SK-N-SH treated with all-trans-retinoic acid at 6 μM for 48 hours (cell line): ENCODE data around the gene IGF1R.

Source experiments
- ATAC-seq: fragments of 200-7000 bp; cut with Tn5 transposase; 3 replicates; pipeline ENCODE4 v1.9.1; 2020; ENCODE audit warnings: mild to moderate bottlenecking, moderate library complexity
- ARNTL ChIP-seq: fragments of 450-650 bp; formaldehyde crosslinking; IDR thresholded peaks from 2 replicates; pipeline ENCODE4 v1.5.0; 2020; ENCODE audit warnings: low read depth, mild to moderate bottlenecking, moderate library complexity, borderline replicate concordance
- BACH2 ChIP-seq: fragments of 250-450 bp; sonication (Bioruptor Pico); IDR thresholded peaks from 2 replicates; pipeline ENCODE4 v1.9.0; 2021; ENCODE audit warnings: mild to moderate bottlenecking, borderline replicate concordance
- CSDC2 ChIP-seq: fragments of 250-450 bp; sonication (Bioruptor Pico); IDR thresholded peaks from 2 replicates; pipeline ENCODE4 v1.5.0; 2020; ENCODE audit warnings: mild to moderate bottlenecking, moderate library complexity
- CSRNP3 ChIP-seq: fragments of 250-450 bp; sonication (Bioruptor Pico); IDR thresholded peaks from 2 replicates; pipeline ENCODE4 v1.5.1; 2021; ENCODE audit warnings: mild to moderate bottlenecking, moderate library complexity
- ESRRG ChIP-seq: fragments of 250-450 bp; sonication (Bioruptor Pico); IDR thresholded peaks from 2 replicates; pipeline ENCODE4 v1.6.1; 2021; ENCODE audit warnings: mild to moderate bottlenecking
- GLIS3 ChIP-seq: fragments of 250-450 bp; sonication (Bioruptor Pico); IDR thresholded peaks from 2 replicates; pipeline ENCODE4 v1.5.0; 2020; ENCODE audit warnings: mild to moderate bottlenecking, moderate library complexity
- ISL1 ChIP-seq: fragments of 250-450 bp; sonication (Bioruptor Pico); IDR thresholded peaks from 2 replicates; pipeline ENCODE4 v2.1.2; 2022; ENCODE audit warnings: mild to moderate bottlenecking, moderate library complexity
- PPARA ChIP-seq: fragments of 250-450 bp; sonication (Bioruptor Pico); IDR thresholded peaks from 2 replicates; pipeline ENCODE4 v1.5.0; 2020; ENCODE audit warnings: mild to moderate bottlenecking, borderline replicate concordance
- RARB ChIP-seq: fragments of 250-450 bp; sonication (Bioruptor Pico); IDR thresholded peaks from 2 replicates; pipeline ENCODE4 v1.8.0; 2021; ENCODE audit warnings: mild to moderate bottlenecking, moderate library complexity
- SNAI2 ChIP-seq: fragments of 250-450 bp; sonication (Bioruptor Pico); IDR thresholded peaks from 2 replicates; pipeline ENCODE4 v1.5.0; 2020; ENCODE audit warnings: mild to moderate bottlenecking, moderate library complexity
- TCF4 ChIP-seq: fragments of 250-450 bp; sonication (Bioruptor Pico); IDR thresholded peaks from 2 replicates; pipeline ENCODE4 v1.8.0; 2021; ENCODE audit warnings: mild to moderate bottlenecking, moderate library complexity, borderline replicate concordance
- TOX ChIP-seq: fragments of 250-450 bp; sonication (Bioruptor Pico); IDR thresholded peaks from 2 replicates; pipeline ENCODE4 v1.8.0; 2021; ENCODE audit warnings: mild to moderate bottlenecking, moderate library complexity, borderline replicate concordance
- ZC3H10 ChIP-seq: fragments of 250-450 bp; sonication (Bioruptor Pico); IDR thresholded peaks from 2 replicates; pipeline ENCODE4 v1.5.1; 2021; ENCODE audit warnings: mild to moderate bottlenecking, moderate library complexity
- ZFP3 ChIP-seq: fragments of 250-450 bp; sonication (Bioruptor Pico); IDR thresholded peaks from 2 replicates; pipeline ENCODE4 v1.5.0; 2020; ENCODE audit warnings: mild to moderate bottlenecking, moderate library complexity
- ZFP30 ChIP-seq: fragments of 450-650 bp; formaldehyde crosslinking; IDR thresholded peaks from 2 replicates; pipeline ENCODE4 v1.5.0; 2022; ENCODE audit warnings: mild to moderate bottlenecking, moderate library complexity
- ZNF565 ChIP-seq: fragments of 450-650 bp; formaldehyde crosslinking; conservative IDR thresholded peaks from 2 replicates; pipeline ENCODE4 v1.5.0; 2020; ENCODE audit warnings: low read depth, mild to moderate bottlenecking, moderate library complexity
- ZNF70 ChIP-seq: fragments of 450-650 bp; formaldehyde crosslinking; IDR thresholded peaks from 2 replicates; pipeline ENCODE4 v1.5.0; 2020; ENCODE audit warnings: mild to moderate bottlenecking, moderate library complexity
- ZNF8 ChIP-seq: fragments of 450-650 bp; formaldehyde crosslinking; IDR thresholded peaks from 2 replicates; pipeline ENCODE4 v1.5.0; 2020; ENCODE audit warnings: mild to moderate bottlenecking, moderate library complexity
- TF ChIP-seq, protein P1 (sequence below): fragments of 250-450 bp; sonication (Bioruptor Pico); IDR thresholded peaks from 2 replicates; pipeline ENCODE4 v1.8.0; 2021; ENCODE audit warnings: low read depth, mild to moderate bottlenecking, moderate library complexity, borderline replicate concordance
- TF ChIP-seq, protein P2 (sequence below): fragments of 250-450 bp; sonication (Bioruptor Pico); IDR thresholded peaks from 2 replicates; pipeline ENCODE4 v1.8.0; 2020; ENCODE audit warnings: mild to moderate bottlenecking, moderate library complexity, borderline replicate concordance
- TF ChIP-seq, protein P3 (sequence below): fragments of 250-450 bp; sonication (Bioruptor Pico); IDR thresholded peaks from 2 replicates; pipeline ENCODE4 v1.5.1; 2020; ENCODE audit warnings: low read depth, mild to moderate bottlenecking, moderate library complexity
- TF ChIP-seq, protein P4 (sequence below): fragments of 250-450 bp; sonication (Bioruptor Pico); IDR thresholded peaks from 2 replicates; pipeline ENCODE4 v1.5.0; 2020; ENCODE audit warnings: mild to moderate bottlenecking, moderate library complexity

Gene IGF1R

GRCh38 chr15:98970799-98971198 lies 322.5 kb downstream of the IGF1R start:
- TF ChIP-seq ZFP30 (CRISPR knock-in tag) (no peak), TCF4 (no peak), GLIS3 (no peak), TOX (CRISPR knock-in tag) (no peak), ESRRG (CRISPR knock-in tag) (no peak), ARNTL (CRISPR knock-in tag) (no peak), CSDC2 (no peak), ZNF8 (CRISPR knock-in tag) (no peak), SNAI2 (no peak), ISL1 (CRISPR knock-in tag) (no peak), ZFP3 (CRISPR knock-in tag) (no peak), BACH2 (CRISPR knock-in tag) (no peak), ZC3H10 (CRISPR knock-in tag) (no peak), ZNF565 (CRISPR knock-in tag) (no peak), ZNF70 (CRISPR knock-in tag) (no peak), PPARA (no peak), RARB (no peak)
- TF ChIP-seq, protein P1, sequence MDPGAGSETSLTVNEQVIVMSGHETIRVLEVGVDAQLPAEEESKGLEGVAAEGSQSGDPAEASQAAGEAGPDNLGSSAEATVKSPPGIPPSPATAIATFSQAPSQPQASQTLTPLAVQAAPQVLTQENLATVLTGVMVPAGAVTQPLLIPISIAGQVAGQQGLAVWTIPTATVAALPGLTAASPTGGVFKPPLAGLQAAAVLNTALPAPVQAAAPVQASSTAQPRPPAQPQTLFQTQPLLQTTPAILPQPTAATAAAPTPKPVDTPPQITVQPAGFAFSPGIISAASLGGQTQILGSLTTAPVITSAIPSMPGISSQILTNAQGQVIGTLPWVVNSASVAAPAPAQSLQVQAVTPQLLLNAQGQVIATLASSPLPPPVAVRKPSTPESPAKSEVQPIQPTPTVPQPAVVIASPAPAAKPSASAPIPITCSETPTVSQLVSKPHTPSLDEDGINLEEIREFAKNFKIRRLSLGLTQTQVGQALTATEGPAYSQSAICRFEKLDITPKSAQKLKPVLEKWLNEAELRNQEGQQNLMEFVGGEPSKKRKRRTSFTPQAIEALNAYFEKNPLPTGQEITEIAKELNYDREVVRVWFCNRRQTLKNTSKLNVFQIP (CRISPR knock-in tag) = no peak
- TF ChIP-seq, protein P2, sequence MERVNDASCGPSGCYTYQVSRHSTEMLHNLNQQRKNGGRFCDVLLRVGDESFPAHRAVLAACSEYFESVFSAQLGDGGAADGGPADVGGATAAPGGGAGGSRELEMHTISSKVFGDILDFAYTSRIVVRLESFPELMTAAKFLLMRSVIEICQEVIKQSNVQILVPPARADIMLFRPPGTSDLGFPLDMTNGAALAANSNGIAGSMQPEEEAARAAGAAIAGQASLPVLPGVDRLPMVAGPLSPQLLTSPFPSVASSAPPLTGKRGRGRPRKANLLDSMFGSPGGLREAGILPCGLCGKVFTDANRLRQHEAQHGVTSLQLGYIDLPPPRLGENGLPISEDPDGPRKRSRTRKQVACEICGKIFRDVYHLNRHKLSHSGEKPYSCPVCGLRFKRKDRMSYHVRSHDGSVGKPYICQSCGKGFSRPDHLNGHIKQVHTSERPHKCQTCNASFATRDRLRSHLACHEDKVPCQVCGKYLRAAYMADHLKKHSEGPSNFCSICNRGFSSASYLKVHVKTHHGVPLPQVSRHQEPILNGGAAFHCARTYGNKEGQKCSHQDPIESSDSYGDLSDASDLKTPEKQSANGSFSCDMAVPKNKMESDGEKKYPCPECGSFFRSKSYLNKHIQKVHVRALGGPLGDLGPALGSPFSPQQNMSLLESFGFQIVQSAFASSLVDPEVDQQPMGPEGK (CRISPR knock-in tag) = no peak
- TF ChIP-seq, protein P3, sequence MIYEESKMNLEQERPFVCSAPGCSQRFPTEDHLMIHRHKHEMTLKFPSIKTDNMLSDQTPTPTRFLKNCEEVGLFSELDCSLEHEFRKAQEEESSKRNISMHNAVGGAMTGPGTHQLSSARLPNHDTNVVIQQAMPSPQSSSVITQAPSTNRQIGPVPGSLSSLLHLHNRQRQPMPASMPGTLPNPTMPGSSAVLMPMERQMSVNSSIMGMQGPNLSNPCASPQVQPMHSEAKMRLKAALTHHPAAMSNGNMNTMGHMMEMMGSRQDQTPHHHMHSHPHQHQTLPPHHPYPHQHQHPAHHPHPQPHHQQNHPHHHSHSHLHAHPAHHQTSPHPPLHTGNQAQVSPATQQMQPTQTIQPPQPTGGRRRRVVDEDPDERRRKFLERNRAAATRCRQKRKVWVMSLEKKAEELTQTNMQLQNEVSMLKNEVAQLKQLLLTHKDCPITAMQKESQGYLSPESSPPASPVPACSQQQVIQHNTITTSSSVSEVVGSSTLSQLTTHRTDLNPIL (CRISPR knock-in tag) = no peak
- no peak for ATAC-seq

DNA sequence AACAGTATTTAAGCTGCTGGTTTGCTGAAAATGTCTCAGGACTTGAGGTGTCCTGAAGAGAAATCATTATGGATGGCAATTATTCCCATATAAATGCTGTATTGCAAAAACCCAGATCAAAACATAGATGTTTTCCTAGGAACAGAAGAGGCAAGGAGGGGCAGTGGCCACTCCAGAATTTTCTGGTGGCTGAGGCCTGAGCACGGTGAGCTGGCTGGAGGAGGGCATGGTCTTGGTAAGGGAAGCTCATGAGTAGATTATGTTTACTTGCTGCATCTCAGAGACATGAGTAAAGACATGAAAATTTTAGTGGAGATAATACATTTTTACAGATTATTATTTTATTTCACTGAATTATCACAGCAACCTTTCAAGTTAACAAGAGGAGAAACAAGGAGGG lies 328.2 kb downstream of the IGF1R start:
- no peak for TF ChIP-seq ARNTL (CRISPR knock-in tag)
- TF ChIP-seq CSRNP3 (CRISPR knock-in tag) = no peak
- TF ChIP-seq, protein P4, sequence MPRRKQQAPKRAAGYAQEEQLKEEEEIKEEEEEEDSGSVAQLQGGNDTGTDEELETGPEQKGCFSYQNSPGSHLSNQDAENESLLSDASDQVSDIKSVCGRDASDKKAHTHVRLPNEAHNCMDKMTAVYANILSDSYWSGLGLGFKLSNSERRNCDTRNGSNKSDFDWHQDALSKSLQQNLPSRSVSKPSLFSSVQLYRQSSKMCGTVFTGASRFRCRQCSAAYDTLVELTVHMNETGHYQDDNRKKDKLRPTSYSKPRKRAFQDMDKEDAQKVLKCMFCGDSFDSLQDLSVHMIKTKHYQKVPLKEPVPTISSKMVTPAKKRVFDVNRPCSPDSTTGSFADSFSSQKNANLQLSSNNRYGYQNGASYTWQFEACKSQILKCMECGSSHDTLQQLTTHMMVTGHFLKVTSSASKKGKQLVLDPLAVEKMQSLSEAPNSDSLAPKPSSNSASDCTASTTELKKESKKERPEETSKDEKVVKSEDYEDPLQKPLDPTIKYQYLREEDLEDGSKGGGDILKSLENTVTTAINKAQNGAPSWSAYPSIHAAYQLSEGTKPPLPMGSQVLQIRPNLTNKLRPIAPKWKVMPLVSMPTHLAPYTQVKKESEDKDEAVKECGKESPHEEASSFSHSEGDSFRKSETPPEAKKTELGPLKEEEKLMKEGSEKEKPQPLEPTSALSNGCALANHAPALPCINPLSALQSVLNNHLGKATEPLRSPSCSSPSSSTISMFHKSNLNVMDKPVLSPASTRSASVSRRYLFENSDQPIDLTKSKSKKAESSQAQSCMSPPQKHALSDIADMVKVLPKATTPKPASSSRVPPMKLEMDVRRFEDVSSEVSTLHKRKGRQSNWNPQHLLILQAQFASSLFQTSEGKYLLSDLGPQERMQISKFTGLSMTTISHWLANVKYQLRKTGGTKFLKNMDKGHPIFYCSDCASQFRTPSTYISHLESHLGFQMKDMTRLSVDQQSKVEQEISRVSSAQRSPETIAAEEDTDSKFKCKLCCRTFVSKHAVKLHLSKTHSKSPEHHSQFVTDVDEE (CRISPR knock-in tag) = no peak
- no peak for TF ChIP-seq BACH2 (CRISPR knock-in tag)
- no peak for TF ChIP-seq ESRRG (CRISPR knock-in tag)
- no peak for TF ChIP-seq CSDC2
- TF ChIP-seq ZNF565 (CRISPR knock-in tag) = no peak
- no peak for TF ChIP-seq PPARA
- TF ChIP-seq TCF4 = no peak
- TF ChIP-seq ZC3H10 (CRISPR knock-in tag) = no peak
- TF ChIP-seq, all 23 proteins: peak for 0
- ATAC-seq = no peak

GRCh38 chr15:98977441-98977840 lies 329.1 kb downstream of the IGF1R start:
- ATAC-seq = no peak
- TF ChIP-seq, protein P3 (CRISPR knock-in tag) = no peak
- TF ChIP-seq TOX (CRISPR knock-in tag) (no peak), TCF4 (no peak), CSRNP3 (CRISPR knock-in tag) (no peak), PPARA (no peak)
- TF ChIP-seq, protein P2 (CRISPR knock-in tag) = no peak
